PC-9 (cell line): ENCODE data around the gene PDPK1.
"Not testable (repeated sequence)": the region's sequence is repeated elsewhere in the genome, so short reads cannot be mapped to it uniquely, and the experiment has no call there.

Experiments
- CTCF ChIP-seq: fragments of 200-600 bp; sonication (generic); conservative IDR thresholded peaks from 2 replicates; pipeline ENCODE4 v1.6.1; 2017; ENCODE audit warnings: mixed run types, antibody characterized with exemption, mild to moderate bottlenecking, moderate library complexity
- EZH2 ChIP-seq: fragments of 200-600 bp; sonication (generic); IDR thresholded peaks from 2 replicates; pipeline ENCODE4 v1.8.0; 2017; ENCODE audit warnings: antibody characterized with exemption, low read depth

- not testable (repeated sequence) for TF ChIP-seq CTCF, EZH2
Observed at GRCh38 chr16:2560131-2560797, 22.4 kb downstream of the PDPK1 start.
